Measurements from ENCODE around the gene AGBL4.

DNA sequence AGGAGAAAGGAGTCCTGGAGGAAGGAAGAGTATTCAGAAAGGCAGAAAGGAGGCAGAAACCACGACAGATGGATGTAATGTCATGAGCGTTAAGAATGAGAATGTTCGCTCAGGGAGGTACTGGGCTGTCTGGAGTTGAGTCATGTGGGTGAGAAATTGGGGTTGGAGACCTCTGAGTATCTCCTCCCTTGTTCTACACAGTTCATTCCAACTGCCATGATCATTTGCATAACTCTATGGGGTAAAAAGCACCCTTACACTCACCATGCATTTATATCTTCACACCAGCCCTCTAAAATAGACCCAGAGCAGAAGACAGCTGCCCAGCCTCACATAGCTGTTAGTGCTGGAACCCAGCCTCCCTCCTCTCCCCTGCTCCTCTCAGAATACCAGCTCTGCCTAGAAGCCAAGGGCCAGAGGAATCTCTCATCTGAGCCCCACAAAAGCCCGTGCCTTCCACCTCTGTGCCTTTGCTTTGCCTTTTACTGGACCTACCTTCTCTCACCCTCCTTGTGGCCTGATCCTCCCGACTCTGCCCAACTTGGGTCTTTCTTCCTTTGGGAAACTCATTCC is 1332.2 kb downstream of the AGBL4 start:
- no peak for TF ChIP-seq GATA2 (IDR thresholded peaks at IDR 0.05; ENCODE audit: low read depth, low read length)
- TF ChIP-seq GATA3 (IDR thresholded peaks at IDR 0.05; ENCODE audit: low read depth, low read length): no peak

Data from SH-SY5Y (cell line).